Activated CD8-positive, alpha-beta memory T cell treated with anti-CD3 and anti-CD28 coated beads for 1 hour (primary cell): ENCODE measurements around the gene MMP11.

Source experiments
- DNase-seq, 2 donors: peaks; one replicate each; pipeline ENCODE4 v3.0.0-alpha.2; 2020; ENCODE audit warnings: low read depth in 1 of 2; ENCODE audit errors: extremely low read depth in 1 of 2

The MMP11 gene

DNA sequence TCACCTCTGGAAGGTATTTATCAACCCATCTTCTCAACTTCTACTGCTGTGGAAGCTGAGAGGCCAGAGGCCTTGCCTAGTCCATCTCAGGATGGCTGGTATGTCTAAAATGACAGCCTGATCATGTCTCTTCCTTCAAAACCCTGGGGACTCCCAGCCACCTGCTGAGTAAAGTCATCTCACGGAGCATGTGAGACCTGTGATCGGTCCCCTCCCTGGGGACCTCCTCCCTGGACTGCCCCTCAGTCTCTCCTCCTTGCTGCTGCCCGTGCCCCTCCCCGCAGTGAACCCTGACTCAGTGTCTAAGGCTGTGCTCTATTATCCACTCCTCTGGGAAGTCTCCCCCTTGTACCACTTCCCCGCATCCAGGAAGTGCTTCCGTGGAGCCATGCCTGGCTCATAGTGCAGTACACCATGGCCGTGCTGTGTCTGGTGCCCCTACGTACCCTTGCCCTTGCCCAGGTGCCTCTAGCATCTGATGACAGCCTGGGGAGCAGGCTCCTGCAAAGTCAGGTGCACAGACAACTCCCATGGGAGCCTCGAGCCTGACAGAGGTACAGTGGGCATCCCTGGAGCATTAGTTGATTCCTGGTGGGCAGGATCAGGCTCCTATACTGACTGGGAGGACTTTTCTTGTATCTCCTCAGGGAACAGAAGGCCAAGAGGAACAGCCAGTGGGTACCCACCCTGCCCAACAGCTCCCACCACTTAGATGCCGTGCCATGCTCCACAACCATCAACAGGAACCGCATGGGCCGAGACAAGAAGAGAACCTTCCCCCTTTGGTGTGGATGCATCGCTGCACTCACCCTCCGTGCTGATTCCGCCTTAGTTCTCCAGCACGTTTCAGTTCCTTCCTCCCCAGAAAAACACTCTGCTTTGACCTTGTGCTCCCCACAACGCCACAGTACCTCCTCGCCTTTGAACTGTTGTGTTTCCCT, 27.9 kb downstream of the MMP11 start:
- DNase-seq: no peak

GRCh38 chr22:23801238-23801821, 28.7 kb downstream of the MMP11 start:
- no peak for DNase-seq

GRCh38 chr22:23801886-23802377, 29.3 kb downstream of the MMP11 start:
- DNase-seq: no peak

GRCh38 chr22:23803001-23803819, 30.6 kb downstream of the MMP11 start:
- DNase-seq: no peak

- DNase-seq: no peak
These were observed 32.2 kb downstream of the MMP11 start for GRCh38 chr22:23804781-23805291.

GRCh38 chr22:23806837-23807236, 34.2 kb downstream of the MMP11 start:
- no peak for DNase-seq

GRCh38 chr22:23812378-23812777, 39.7 kb downstream of the MMP11 start:
- DNase-seq: no peak

DNA sequence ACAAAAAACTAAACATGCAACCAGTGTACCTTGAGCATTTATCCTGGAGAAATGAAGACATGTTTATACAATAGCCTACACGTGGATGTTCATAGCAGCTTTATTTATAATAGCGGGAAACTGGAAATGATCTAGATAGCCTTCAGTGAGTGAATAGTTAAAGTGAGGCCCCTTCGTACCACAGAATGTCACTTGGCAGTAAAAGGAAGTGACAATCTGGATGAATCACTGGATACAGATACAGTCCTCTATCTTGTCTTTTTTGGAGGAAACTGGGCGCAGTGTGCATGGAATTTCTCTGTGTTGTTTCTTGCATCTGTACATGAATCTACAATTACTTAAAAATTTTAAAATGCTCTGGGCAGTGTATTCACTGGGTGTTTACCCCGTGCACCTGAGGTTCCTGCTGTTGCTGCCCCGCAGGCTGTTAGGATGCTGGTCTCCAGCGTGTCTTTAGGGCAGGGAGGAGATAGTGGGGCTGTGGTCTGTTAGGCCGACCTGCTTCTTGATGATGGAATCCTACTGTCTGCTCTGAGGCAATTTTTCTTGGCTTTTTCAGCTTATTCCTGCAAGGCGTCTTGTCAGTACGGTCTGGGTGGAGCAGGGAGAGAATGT, 43.0 kb downstream of the MMP11 start:
- no peak for DNase-seq

- DNase-seq: no peak
These were observed 43.7 kb downstream of the MMP11 start for GRCh38 chr22:23816156-23816976.

GRCh38 chr22:23817146-23817545, 44.5 kb downstream of the MMP11 start:
- no peak for DNase-seq

DNA sequence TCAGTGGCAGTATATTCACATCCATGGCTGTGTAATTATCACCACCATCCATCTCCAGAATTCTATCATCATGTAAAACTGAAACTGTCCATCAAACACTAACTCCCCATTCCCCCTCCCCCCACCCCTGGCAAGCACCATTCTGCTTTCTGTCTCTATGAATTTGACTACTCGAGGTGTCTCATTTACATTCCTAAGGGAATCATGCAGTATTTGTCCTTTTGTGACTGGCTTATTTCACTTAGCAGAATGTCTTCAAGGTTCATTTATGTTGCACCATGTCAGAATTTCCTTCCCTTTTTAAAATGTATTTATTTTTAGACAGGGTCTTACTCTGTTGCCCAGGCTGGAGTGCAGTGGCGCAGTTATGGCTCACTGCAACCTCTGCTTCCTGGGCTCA, 45.9 kb downstream of the MMP11 start:
- no peak for DNase-seq

DNA sequence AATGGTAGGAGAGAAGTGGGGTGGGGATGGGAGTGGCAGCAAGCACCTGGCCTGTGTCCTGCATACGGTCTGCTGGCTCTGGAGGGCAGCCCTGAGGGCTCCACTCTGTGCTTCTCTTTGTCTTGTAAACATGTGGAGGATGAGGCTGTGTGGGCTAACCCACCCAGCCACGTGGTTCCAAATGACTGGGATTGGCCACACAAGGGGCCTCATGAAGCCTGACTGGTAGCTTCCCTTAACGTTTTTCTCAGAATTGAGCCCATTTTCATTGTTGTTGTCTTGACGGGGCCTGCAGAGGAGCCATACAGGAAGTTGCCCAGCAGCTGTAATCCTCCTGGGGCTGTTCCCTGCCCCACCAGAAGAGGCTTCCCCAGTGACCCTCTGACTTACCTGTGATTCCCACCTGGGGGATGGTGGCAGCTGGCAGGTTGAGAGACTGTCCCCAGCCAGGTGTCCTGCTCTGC, 48.1 kb downstream of the MMP11 start:
- DNase-seq: no peak

GRCh38 chr22:23822101-23822671, 49.5 kb downstream of the MMP11 start:
- no peak for DNase-seq

- no peak for DNase-seq
These were observed 50.7 kb downstream of the MMP11 start for GRCh38 chr22:23823331-23823791.

- no peak for DNase-seq
These were observed 52.0 kb downstream of the MMP11 start for GRCh38 chr22:23824476-23825245.

GRCh38 chr22:23825246-23825905, 52.7 kb downstream of the MMP11 start:
- no peak for DNase-seq

DNA sequence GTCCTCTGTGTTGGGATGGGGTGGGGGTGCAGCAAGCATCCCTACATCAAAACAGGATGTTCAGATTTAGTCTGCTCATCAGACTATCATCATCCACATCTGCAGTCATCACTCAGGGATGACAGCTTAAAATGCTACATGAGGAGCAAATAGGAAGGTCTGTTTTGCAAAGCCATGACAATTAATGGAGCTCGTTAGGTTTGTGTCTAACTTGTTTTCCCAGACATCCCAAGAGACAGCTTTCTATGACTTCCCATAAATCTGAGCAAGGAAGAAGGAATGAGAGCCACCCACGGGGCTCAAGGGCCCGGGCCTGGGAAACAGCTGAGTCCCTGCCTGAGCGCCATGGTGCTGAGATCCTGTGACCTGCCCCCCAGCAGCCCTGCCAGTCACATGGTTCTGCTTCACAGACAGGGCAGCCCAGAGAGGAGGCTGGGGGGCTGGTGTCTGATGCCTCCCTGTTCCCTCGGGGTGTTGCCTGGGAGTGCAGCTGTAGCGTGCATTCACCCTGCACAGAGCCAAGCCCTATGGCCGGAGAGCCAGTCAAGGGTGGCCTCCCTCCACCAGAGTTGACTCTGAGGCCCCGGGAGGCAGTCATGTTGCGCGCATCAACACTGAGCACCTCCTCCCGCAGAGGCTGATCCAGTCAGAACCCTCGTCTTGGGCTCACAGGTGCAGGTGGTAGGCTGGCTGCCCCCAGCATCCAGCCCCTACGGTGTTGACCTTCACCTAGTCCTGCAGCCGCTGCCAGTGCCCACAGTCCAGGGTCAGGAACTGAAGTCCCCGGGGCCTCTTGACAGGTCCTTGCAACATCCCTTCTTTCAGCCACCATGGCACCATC, 54.1 kb downstream of the MMP11 start:
- no peak for DNase-seq
